ENCODE data around the gene HOMER1.

- TF ChIP-seq CTCF (IDR thresholded peaks at IDR 0.05) (no peak), EZH2phosphoT487 (IDR thresholded peaks at IDR 0.05) (no peak)
Measured at GRCh38 chr5:79357398-79357797, 156.5 kb downstream of the HOMER1 start.
